Left colon (tissue), 2 donors: Measurements from ENCODE around the gene GRHL3. TPM values are rescaled to one million over a fixed set of nuclear protein-coding genes. Genes with fewer than 3 reads are reported as not detected.

Source experiments
- ATAC-seq: fragments of 200-7000 bp; cut with Tn5 transposase; one replicate; pipeline ENCODE4 v1.9.1; 2020; ENCODE audit warnings: mild to moderate bottlenecking, moderate library complexity
- DNase-seq, 2 donors: peaks; one replicate each; pipeline ENCODE4 v3.0.0-alpha.2; 2020
- intact Hi-C, 2 donors: fragments of 100-400 bp; cut with DNase I in 1 of 2; cut with micrococcal nuclease in 1 of 2; formaldehyde crosslinking; loops; one replicate each; pipeline versions ENCODE4 v1.11.2 to v1.14.0; 2022; cut with DNase I, micrococcal nuclease
- total RNA-seq, 2 donors: library from RNA; stranded (reverse); fragmentation: NEBNext Ultra II Directional; extraction: Animal tissue kit (Norgen Biotek cat#: 25700); gene quantifications; one replicate each; pipeline ENCODE4 v1.2.1, GENCODE V29; 2021
- donor health status: DM: no; HTN: no; CAD: no.
- donor health status: DM: yes; HTN: yes; CAD: no.

Gene GRHL3
- total RNA-seq, 2 donors from 2014 or later: 0.45 TPM; not detected in 1

DNA sequence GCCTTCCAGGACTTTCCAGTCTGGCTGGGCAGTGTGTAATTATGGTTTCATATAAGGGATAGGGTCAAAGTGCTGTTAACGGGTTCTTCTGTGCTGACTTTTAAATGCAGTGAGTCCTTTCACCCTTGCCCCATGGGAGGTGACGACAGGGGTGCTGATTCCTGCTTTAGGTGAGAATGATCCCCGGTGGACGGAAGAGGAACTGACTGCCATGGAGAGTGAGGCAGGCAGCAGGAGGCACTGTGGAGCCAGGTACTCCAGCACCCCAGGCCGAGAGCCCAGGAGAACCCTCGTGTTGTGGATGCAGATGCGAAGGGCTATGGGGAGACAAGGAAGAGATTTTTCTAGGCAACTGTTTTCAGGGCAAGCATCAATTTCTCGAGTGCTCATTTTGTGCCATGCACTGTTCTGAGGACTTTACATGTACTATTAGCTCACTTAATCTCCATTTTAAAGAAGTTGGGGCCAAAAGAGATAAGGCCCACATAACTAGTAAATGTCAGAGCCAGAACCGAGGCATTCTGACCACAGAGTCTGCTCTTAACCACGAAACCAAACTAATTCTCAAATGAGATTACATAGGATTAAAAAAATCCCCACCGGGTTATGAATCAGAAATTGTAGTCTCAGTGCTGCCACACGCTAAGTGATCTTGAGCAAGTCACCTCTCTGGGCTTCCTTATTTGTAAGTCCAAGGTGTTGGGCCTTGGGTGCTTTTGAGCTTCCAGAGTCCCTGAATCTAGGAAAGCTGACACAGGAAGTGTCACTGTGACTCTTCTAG lies 66.2 kb downstream of the GRHL3 start:
- ATAC-seq (peak; percentile 16), DNase-seq (peak in 1 of 2 donors; percentile 31)
- intact Hi-C loops: no loop called here

DNA sequence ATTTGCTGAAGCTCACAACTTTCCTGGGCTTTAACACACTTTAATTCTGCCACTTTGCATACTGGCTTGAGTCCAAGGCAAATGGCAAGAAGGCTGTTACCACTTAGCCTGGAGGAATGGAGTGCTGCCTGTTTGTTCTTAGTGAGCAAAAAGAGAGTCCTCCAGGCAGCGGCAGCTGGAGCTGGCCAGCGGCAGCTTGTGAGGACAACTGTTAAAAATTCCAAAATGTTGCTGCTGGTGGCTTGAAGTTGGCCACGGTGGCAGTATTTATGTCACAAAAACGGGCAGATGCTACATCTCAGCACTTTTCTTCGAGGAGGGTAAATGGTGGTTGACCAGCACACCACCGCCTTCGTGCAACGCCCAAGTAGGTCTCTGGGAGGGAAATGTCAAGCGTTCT lies 67.1 kb downstream of the GRHL3 start:
- DNase-seq: no peak
- ATAC-seq: no peak
- intact Hi-C loops: no loop called here

DNA sequence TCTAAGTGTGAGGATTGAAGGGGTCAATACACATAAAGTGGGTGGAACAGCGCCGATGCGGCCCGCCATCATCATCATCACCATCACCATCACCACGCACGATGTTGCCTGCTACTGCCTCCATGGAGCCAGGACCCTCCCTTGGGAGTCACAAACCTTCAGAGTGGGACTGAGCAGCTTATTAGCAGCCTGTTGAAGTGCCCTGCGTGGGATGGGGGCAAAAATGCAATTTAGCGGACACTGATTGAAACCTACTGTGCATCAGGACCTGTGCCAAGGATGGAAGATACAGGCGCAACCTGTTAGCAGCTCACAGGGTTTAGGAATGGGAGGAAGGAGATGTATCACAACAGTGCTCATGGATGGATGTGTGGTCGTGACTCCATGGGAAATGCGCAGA lies 67.8 kb downstream of the GRHL3 start:
- no peak for DNase-seq
- ATAC-seq: no peak
- intact Hi-C loops: no loop called here

DNA sequence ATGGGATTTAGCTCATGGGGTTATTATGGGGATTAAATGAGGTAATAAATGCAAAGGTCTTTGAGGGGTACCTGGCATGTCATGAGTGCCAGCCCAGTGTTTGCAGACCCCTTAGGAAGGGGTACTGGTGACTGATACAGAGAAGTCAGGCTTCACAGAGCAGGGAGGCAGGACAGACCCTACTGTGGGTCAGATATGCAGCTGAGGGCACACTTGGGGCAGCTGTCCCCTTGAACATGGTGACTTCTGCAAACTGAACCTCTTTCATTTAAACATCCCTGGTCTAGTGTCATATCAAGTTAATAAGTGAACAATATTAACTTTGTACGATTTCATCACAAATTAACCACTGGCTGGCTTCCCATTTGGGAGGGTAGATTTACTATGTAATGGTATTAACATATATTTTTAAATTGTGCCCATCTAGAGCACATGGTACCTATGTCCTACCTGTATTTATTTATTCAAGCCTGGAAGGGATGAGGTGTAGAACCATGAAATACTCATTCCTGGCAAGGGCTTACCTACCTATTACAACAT lies 68.5 kb downstream of the GRHL3 start:
- DNase-seq (no peak), ATAC-seq (no peak)
- intact Hi-C loops: no loop called here

DNA sequence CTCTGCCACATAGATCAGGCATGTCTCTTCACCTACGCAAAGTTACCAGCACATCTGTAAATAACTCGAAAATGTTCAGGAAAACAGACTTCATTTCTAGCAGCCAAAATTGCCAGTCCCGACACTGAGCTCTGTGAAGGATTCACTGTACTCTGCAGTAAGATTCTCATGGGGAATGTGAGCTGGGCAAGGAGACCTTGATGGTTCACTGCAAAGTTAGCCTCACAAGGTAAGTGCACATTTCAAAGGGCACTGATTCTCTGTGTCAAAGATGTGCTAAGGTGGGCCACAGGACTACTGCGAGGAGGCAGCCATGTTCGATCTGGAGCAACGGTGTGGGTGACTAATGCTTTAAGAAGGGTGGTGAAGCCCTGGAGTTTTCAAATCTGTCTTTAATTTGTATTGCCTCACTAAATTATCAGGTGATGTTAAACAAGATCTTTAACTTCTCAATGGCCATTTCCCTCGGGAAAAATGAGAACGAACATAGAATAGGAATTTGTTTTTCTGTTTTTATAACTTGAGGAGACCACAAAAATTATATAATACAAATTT lies 69.3 kb downstream of the GRHL3 start:
- intact Hi-C loops: no loop called here
- no peak for ATAC-seq
- DNase-seq: no peak

DNA sequence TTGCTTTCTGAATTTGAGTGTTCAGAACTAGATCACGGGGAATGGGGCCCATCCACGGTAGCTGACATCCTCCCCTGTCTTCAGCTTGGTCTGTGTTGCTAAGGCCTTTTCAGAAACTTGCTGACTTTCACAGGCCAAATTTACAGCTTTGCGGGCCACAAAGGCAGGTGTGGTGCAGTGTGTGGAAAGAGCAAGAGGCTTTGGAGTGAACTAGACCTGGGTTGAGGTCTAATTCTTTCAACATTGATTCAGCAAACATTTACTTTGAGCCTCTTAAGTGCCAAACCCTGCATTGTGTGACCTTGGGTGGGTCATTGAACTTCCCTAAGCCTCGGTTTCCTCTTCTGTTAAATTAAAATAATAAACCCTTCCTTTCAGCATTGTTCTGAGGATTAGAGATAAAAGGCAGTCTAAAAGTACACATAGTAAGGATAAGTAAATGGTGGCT lies 70.1 kb downstream of the GRHL3 start:
- ATAC-seq (peak; percentile 28), DNase-seq (no peak)
- intact Hi-C loops: no loop called here

DNA sequence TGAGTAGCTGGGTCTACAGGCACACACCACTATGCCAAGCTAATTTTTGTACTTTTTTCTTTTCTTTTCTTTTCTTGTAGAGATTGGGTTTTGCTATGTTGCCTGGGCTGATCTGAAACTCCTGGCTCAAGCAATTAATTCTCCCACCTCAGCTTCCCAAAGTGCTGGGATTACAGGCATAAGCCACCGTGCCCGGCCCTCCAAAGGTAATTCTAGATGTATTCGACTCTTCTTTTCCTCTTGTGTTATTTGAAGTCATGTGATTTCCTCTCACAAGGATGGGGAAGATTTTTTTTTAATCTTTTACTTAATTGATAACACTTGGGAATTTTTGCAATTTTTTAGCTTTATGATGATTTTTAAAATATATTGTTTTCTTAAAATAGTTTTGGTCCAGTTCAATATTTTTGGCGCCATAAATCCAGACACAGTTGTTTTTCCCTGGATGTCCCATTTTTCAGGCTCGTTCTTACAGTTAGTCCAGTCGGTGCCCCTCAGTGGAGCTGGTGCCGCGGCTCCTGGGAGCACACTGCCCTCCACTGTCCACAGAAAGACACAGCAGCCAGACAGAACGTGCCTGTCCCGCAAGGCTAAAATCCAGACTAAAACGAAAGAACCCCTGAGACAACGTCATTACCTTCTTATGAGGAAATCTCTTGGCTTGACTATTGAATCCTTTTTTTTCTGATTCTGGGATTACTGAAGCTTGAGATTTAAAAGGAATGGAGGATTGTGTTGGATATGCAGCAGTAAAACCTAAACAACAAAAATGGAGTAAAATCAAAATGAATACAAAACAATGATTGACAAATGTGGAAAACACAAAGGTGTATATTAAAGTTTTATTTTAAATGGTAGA lies 72.0 kb downstream of the GRHL3 start:
- DNase-seq: peak; percentile 70 to 73
- ATAC-seq: peak; percentile 77
- intact Hi-C loops: loop anchor here in 1 of 2 donors (5.0 kb wide), 1 partner anchor 184 kb away; no protein-coding TSS in a partner anchor

DNA sequence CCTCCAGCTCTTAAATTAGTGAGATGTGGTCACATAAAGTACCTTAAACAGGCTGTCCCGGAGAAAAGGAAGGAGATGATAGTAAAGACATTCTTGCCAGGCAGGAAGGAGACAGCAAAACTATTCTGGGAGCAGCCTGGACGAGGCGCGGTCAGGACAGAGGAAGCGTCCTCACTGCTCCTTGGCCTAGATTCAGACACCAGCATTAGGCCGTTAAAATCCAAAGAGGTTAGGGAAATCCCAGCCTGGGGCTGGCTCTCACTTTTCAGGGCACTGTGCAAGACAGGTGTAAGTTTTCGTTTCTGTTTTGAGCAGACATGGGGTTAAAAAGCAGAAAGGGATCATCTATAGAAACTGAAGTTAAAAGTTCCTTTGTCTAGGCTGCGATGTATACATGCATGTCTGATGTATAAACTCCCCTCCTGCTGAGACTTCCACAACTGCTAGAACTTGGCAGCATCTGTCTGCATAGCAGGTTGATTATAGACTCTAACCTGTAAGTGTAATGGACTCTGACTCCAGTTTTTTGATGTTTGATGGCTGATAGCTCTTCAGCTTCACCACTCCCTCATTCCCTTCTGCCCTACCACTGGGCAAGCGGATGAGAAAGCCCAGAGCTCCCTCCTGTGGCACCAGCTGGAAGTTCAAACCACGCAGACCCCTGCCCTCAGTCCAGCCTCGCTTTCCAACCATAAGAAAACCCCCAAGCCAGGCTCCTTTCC lies 72.9 kb downstream of the GRHL3 start:
- DNase-seq (peak; percentile 67 to 75), ATAC-seq (peak; percentile 85)
- intact Hi-C loops: loop anchor here (2.0 to 5.0 kb wide), 2 partner anchors 185 to 193 kb away; no protein-coding TSS in a partner anchor

DNA sequence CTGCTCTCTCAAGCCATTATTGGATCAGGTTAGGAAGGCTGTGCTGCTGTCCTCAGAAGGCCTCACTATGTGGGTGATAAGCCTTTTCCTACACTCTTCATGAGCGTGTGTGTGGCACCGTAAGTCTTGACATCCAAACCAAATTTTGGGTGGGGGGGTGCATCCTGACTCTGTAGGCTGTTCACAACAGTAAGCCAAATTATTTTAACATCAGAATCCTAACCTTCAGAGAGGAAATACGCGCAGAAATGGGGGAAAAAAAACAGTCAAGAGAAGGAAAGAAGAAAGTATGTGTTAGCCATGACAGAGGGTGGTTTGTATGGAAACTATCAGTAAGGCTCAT lies 73.4 kb downstream of the GRHL3 start:
- ATAC-seq (no peak), DNase-seq (no peak)
- intact Hi-C loops: loop anchor here (2.0 to 5.0 kb wide), 2 partner anchors 185 to 194 kb away; no protein-coding TSS in a partner anchor

DNA sequence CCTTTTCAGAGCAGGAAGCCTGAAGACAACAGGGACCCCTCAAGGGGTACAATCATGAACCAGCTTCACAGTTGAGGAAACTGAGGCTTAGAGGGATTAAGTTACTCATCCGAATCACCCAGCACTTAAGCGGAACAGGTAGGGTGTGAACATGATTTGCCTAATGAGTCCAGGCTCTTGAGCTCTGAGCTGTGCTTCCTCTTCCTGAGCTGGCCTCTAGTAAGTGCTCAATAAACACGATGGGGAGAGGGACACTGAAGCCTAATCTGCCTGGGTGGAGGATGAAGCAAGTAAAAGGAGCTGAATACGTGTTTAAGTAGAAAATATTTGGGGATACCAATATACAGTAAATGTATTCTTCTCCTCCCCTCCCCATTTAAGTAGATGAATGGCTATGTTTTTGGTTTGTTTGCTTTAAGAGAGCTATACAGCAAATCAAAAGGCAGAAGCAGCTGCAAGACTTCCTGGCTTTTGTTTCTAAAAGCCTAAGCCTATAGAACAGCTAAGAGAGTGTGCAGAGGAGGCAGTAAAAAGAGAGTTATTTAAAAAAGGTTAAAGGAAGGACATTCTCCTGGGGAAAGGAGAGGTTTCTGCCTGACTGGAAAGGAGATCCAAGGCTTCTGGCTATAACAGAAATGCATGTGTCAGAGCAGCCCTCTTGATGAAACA lies 74.0 kb downstream of the GRHL3 start:
- intact Hi-C loops: loop anchor here (2.0 to 5.0 kb wide), 2 partner anchors 186 to 194 kb away; no protein-coding TSS in a partner anchor
- no peak for ATAC-seq
- DNase-seq: no peak

DNA sequence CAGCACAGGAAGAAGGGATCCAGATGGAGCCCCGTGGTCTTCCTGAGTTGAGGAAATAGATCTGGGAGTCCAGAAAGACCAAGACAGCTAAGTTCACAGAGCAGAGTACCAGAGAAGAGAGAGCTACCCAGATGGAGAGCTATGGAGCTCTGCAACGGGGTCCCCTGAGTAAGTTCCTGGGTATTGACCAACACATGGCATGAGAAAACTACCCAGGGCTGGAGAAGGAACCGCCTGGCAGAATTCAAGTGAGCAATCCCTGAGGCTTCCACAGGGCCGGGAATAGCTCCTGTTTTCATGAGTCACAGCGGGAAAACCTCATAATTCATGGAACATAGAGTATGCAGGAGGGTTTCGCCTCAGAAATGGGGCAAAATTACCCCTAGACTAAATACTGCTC lies 74.7 kb downstream of the GRHL3 start:
- DNase-seq: no peak
- no peak for ATAC-seq
- intact Hi-C loops: loop anchor here (2.0 to 5.0 kb wide), 2 partner anchors 187 to 195 kb away; no protein-coding TSS in a partner anchor

DNA sequence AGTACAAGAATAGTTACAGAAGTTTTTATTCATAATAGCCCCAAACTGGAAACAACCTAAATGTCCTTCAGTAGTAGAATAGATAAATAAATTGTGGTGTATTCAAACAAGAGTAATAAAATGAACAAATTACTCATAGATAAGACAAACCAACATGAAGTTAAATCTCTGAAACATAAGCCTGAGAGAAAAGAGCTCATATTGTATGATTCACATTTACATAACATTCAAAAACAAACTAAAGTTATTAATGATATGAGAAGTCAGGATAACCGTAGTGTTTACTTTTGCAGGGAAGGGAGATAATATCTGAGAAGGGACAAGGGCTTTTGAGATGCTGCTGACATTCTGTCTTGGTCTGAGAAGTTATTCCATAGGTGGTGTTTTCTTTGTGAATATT lies 80.9 kb downstream of the GRHL3 start:
- no peak for ATAC-seq
- no peak for DNase-seq
- intact Hi-C loops: no loop called here

DNA sequence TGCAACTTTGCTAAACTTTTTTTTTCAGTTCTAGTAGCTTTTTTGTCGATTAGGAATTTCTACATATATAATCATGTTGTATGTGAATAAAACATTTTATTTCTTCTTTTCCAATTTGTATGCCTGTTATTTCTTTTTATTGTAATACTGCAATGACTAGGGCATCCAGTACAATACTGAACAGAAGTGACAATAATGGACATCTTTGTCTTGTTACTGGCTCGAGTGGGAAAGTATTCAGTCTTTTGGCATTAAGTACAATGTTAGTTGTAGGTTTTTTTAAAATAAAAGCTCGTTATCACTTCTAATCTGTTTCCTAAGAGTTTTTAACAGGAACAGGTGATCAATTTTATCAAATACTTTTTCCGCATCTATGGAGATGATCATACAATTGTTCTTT lies 84.6 kb downstream of the GRHL3 start:
- ATAC-seq (no peak), DNase-seq (no peak)
- intact Hi-C loops: no loop called here

Other genes starting within 250 kb of the GRHL3 start
- gene MYOM3, start 207.2 kb upstream of the GRHL3 start, total RNA-seq: 1 to 10 TPM; 4.1 to 4.2 TPM
- 10 to 100 TPM; 26.6 to 40.0 TPM for gene IL22RA1, start 176.2 kb upstream of the GRHL3 start, total RNA-seq
- 10 to 100 TPM; 11.3 to 23.2 TPM for gene IFNLR1, start 132.1 kb upstream of the GRHL3 start, total RNA-seq
- gene STPG1, start 94.4 kb downstream of the GRHL3 start, total RNA-seq: 10 to 100 TPM; 17.6 to 24.7 TPM
- gene NIPAL3, start 96.4 kb downstream of the GRHL3 start, total RNA-seq: 10 to 100 TPM; 33.9 to 48.2 TPM
- 10 to 100 TPM; 12.8 to 15.4 TPM for gene RCAN3, start 183.5 kb downstream of the GRHL3 start, total RNA-seq
- gene NCMAP, start 236.7 kb downstream of the GRHL3 start, total RNA-seq: 1 to 10 TPM; 1.2 to 2.2 TPM